NCI-H748 (cell line): ENCODE data around the gene CLIP4.

Experiments used
- DNase-seq: peaks from one replicate; lab custom pipeline; 2025; ENCODE audit not compliant: unreplicated experiment; lab: John Stamatoyannopoulos, UW

CLIP4 gene

DNA sequence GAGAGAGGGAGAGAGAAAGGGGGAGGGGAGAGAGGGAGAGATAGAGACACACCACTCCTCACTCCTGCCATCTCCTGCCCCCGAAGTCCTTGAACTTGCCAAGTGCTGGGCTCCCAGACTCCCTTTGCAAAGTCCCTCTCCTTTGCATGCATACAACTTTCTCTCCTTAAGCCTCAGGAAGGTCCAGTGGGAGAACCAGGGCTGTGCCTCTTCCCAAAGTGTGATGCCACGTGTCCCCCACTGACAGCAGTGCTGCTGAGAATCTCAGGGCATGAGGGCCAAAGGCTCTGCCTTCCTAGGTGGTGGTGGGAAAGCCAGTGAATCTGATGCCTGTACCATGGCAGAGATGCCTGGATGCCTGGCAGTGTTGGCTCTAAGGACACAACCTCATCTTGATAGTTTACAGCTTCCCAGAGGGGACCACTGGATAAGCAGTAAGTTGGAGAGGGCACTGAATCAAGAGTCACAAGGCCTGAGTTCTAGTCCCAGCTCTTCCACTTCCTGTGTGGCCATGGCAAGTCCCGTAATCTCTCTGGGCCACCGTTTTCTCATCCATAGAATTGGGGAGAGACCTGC lies 103.4 kb downstream of the CLIP4 start:
- DNase-seq: no peak

DNA sequence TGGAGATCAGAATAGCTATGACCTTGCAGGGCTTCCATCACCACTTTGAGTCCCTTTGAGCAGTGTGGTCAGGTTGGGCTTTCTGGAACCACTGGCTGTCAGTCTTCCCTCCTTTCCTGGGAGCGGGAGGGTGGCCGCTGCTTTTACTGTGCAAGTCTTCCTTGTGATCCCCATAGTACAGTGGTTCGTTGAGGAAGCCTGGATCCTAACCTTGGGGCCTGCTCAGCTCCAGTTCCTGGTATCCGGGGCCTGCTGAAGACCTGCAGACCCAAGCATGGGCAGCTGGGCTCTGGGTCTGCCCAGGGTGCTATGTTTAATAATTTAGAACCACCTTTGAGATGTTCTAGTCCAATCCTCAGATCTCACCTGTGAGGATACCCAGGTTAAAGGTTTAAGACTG lies 104.2 kb downstream of the CLIP4 start:
- no peak for DNase-seq

DNA sequence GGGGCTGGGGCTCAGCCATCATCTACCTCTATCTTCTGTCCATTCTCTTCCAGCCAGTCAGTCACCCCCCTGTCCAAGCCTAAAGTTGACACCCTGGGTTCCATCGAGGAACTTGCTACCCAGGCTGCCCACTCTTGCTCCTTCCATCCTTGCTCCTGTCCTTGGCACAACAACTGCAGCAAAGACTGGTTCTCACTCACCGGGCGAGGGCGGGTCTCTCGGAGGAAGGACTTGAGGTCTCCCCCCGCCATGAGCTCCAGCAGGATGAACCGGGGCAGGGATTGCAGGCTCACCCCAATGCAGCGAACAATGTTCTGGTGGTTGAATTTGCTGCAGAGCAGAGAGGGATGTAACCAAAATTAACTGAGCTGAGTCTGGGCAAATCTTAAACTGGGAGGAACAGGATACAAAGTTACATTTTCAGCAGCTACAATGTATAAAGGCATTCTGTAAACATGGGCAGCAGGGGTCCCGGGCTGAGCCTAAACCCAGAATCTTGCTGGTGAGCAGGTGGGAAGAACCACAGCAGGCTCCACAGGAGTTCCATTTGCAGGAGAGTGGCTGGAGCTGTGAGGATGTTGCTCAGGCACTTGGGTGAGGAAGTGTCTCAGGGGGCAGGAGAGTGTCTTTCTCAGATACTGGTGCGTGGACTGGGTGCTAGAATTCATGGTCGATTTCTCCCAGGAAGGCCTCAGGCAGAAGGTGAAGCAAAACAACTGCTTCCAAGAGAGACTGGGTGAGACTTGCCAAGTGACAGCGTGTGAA lies 105.5 kb downstream of the CLIP4 start:
- no peak for DNase-seq

DNA sequence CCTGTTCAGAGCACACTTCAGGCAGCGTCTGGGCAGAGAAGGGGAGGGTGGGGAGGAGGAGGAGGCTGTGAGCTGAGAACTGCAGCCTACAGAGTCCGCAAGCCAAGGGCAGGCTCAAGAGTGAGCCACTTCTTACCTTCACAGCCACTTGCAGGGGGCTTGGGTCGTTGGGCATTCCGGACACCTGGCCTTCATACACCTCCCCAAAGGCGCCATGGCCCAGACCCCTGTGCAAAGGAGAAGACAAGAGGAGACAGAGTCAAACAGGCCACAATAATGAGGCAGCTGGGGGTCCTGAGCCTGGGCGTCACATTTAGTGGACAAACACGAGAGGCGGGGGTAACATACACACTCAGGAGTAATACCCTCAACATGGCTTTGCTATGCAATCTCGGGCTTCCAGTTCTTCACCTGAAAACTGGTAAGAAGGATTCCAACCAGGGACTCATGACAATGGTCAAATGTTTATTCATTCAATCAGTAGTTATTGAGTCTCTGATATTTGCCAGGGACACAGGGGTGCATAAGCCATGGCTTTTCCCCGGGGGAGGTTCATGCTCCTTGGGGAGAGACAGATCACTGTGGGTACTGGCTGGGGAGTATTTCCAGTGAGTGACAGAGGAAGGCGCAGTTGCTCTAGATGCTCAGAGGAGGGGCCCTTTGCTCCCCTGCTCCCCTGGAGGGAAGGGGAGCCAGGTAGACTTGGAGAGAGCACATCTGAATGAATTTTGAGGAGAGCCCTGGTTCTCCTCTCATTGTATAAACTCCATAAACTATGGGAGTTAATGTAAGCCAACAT lies 107.4 kb downstream of the CLIP4 start:
- DNase-seq: no peak

DNA sequence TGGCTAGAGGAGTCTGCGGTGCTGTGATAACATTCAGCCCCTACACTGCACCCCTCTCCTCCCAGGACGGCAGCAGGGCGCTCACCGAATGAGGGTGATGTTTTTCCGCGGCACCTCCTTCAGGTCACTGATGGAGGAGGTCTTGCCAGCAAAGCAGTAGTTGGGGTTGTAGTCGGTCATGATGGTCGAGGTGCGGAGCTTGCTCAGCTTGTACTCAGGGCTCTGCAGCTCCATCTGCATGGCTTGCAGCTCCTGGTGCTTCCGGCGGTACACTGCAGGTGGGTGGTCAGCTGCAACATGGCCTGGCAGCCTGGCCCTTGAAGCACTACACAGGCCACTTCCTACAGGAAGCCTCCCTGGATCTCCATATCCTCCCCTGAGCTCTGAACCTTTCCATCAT lies 108.0 kb downstream of the CLIP4 start:
- DNase-seq: no peak

DNA sequence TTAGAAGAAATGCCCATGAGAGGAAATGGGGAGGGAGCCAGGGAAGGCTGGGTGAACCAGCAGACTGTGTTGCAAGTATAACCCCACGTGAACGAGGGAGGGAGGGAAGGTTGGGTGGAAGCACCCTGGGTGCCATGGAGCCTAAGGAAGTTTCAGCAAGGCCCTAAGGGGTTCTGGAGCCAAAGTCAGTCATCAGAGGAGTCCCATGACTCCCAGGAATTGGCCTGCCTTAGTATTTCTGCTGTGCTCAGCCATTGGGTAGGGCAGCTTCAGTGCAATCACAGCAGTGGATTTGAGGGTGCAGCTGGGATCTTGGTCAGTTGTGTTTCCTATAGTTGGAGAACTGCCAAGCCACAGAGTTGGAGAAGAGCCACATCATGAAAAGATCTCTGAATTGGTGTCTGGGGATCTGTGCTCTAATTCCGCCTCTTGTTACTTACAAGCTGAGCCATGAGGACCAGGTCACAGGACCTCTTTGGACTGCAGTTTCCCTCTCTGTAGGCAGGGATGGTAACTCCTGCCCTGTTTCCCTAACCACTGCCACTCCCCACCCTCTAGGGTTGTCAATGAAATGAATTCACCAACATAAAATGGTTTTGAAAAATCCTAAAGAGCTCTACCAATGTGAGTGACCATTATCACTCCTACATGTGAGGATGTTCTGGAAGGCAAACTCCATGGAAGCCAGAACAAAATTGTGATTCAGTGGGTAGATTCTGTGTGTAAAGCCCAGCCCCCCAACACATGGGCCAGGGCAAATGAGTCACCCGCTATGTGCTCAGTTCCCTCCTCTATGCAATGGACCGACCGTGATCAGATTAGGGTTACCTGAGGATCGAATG lies 108.9 kb downstream of the CLIP4 start:
- DNase-seq: no peak

DNA sequence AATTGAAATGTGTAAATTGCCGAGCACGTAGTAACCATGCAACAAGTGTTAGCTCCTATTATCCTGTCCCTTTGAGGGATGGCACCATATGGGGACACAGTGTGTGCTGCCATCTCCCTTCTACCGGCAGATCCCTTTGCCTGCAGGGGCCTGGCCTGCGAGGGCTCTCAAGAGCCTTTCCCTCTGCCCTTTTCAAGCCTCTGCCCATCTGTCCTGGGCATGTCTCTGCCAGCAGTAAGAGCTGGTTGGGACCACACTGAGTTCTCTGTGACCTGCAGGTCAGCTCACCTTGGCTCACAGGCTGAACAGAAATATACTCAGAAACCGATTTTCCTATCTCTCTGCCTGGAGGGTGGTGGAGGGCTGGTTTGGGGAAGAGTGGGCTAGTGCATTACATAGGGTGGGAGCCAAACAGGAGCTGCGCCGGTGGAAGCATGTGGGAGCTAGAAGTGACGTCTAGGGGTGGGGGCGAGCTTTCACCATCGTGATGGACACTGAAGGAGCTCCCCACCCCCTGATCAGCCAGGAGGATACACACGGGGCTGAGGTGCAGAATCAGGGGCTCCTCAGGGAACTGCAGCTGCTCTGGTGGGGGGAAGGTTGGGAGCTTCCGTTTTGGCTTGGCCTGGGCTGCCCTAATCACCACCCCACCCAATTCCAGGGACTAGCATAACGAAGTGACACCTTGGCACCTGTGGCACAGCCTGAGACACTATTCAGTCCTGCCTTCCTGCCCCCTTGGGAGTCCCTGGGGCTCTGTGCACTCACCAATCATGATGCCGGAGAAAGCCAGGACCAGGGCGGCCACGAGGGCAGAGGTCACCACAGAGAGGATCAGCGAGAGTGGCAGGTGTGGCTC lies 109.7 kb downstream of the CLIP4 start:
- DNase-seq: no peak

DNA sequence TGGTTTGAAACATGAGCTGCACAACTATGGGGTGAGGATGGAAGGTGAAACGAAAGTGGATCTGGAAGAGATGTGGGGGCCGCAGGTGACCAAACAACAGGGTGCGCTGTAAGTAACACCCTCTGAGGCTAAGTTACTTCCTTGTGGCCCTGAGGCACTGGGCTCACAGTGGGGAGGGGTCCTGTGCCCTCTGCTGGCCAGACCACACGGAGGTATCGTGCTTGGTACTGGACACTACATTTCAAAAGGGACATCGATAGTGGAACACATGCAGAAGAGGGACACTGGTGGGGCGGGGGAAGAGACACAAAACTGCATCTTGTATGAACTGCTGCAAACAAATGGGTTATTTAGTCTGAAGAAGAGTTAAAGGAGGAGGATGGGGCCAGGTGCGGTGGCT lies 110.6 kb downstream of the CLIP4 start:
- no peak for DNase-seq

DNA sequence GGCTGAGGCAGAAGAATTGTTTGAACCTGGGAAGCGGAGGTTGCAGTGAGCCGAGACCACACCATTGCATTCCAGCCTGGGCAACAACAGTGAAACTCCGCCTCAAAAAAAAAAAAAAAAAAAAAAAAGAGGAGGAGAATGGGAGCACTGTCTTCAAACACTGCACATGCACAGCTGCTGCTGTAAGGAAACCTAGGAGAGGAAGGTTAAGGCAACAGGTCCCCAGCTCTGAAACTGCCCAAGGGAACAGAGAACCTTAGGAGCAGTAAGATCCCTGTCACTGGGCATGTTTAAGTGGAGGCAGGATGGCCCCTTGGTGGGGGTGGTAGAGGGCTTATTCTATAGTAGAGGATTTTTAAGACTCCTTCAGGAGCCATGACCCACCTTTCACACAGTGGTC lies 111.2 kb downstream of the CLIP4 start:
- no peak for DNase-seq

DNA sequence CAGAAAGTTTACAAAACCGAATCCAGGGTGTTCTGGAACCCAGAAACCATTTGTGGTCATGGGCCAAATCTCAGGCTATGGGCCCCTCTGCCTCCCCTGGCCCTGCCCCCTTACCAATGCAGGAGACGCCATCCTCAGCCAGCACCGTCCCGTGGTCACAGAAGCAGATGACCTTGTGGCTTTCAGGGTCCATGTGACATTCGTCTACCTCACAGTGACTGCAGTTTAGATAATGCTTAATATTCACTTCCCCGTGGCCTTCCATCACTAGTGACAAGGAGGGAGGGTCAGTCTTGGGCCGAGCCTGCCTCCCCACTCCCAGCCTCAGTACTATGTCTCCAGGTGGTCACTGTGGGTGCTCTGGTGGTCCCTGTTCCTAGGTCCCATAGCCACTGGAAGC lies 111.6 kb downstream of the CLIP4 start:
- DNase-seq: no peak

DNA sequence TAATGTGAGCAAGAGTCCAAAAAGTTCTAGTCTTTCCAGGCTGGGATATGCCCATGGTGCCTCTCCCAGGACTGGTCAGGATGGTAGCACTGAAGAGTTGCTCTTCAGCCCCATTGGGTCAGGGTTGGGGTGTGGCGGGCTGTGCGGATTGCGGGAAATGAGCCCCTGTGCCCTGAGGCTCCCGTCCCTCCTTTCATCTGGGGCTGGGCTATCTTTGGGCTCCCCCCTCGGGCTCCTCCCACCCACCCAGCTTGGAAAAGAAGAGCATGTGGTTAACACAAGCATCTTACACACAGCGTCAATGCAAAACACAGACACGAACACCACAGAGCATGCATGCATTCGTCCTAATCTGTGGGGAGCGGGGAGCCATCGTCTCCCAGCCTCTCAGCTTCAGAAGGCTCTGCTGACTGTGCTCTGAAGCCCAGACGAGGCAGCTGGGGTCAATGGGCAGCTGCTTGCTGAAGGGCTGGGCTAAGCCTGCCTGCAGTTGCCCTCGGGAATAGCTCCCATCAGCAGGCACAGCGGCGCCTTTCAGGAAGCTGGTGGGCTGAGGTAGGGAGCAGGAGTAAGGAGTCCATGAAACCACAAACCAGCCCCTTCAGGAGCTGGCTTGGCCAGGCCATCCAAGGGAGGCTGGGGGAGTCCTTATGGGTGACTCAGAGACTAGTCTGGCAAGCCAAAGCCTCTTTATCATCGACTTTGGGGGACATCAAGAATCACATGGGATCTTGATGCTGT lies 112.9 kb downstream of the CLIP4 start:
- no peak for DNase-seq

DNA sequence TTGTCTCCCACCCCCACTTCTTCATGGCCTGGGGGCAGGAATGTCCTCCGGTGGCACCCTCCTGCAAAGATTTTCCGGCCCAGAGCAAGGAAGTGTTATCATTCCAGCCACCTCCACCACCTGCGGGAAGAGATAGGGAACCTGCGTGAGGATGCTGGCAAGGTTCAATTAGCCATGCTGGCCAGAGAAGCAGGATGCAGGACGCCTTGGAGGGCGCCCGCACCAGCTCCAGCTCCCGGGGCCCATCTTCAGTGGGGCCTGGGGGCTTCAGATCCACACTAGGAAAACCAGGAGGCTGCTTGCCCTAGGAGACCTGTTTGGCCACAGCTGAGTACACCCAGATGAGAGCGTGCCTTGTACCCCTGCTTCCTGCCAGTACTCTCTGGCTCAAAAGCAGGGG lies 113.7 kb downstream of the CLIP4 start:
- DNase-seq: no peak

DNA sequence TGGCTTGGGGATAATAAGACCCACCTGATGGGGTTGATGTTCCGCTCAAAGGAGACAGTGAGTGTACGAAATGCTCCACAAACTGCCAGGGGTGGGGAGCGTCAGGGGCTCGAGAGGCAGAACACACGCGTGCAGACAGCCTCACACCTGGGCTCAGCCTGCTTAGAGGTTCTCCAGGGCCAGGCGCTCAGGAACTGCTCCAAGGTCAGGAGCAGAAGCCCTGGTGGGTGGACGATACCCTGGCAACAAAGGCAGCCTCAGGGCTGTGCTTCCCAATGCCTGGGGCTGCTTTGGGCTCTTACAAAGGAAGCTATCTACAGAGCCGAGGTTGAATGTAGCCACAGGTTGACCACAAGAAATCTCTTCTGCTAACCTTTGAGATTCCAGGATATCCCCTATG lies 114.4 kb downstream of the CLIP4 start:
- DNase-seq: no peak

DNA sequence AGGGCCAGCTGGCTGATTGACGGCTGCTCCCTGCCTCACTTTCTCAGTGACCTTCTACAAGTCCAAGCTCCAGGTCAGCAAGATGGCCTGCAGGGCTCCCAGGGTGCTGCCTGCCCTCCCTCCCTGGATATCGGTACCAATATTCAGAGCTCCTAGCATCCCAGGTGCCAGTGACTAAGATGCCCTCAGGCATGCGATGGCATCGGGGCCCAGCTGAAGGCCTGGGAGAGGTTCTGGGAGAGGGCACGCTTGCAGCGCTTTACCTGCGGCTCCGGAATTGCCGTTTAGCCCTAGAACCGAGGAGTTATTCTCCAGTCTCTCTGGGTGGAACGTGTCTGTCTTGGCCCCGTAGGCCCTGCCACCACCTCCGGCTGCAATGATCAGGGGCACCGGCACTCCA lies 116.8 kb downstream of the CLIP4 start:
- no peak for DNase-seq

DNA sequence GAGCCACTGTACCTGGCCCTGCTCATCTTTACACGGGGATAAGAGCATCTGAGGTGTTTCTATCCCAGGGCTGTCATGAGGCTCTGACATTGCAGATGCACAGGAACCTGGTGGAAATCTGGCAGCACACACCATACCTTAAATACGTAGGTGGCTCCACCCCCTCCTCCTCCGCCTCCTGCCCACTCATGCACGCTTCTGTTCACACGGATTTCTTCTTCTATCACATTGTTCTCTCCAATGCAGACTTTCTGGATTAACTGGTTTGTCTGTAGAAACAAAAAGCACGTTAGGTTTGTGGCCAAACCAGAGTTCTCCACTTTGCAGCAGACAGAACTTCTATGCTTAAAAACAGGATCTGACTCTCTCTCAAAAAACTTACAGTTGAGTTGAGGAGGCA lies 118.2 kb downstream of the CLIP4 start:
- DNase-seq: no peak

DNA sequence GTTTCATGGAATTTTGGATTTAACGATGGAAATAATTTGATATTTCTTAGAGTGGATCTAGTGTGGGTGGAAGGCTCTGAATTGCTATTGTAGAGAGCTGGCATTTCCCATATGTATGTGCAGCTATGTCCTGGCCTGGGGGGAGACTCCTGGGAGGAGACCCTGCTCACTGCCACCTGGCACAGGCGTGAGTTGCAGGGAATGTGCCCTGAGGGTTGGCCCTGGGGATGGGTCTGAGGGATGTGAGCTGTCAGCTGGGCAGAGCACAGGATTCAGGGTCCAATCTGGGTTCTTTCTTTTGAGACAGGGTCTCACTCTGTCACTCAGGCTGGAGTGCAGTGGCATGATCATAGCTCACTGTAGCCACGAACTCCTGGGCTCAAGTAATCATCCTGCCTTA lies 120.2 kb downstream of the CLIP4 start:
- no peak for DNase-seq

DNA sequence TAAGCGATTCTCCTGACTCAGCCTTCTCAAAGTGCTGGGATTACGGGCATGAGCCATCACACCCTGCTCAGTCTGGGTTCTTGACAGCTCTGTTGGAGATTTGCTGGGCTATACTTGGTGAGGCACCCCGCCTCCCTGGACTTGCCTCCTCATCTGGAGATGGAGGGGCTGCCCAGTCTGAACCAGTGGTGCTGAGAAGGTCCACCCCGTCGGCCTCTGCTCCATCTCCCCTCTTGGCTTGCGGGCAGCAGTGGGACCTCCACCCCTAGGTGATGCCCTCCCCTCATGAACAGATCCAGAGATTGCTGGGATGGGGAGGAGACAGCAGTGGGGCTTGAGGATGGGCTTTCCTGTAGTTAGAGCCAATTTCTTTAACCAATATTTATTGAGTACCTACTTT lies 120.9 kb downstream of the CLIP4 start:
- DNase-seq: no peak

DNA sequence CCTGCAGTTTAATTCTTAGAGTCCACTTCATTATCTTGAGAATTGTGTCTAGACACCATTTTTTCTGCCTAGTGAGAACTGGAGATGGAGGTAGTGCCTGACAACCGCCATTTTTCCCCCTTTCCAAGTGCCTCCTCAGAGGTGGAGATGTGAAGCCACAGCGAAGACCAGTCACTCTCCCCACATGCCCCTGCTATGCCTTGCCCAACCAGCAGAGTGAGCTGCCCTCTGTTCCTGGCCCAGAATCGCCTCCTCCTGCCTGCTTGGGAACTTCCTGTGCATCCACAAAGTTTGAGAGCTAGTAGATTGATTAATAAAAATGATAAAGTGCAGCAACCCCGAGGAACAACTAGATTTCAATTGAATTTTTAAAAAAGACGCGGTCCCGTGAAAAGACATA lies 123.3 kb downstream of the CLIP4 start:
- DNase-seq: peak; percentile 2
